ENCODE measurements around the gene ACAP3.

The ACAP3 gene

DNA sequence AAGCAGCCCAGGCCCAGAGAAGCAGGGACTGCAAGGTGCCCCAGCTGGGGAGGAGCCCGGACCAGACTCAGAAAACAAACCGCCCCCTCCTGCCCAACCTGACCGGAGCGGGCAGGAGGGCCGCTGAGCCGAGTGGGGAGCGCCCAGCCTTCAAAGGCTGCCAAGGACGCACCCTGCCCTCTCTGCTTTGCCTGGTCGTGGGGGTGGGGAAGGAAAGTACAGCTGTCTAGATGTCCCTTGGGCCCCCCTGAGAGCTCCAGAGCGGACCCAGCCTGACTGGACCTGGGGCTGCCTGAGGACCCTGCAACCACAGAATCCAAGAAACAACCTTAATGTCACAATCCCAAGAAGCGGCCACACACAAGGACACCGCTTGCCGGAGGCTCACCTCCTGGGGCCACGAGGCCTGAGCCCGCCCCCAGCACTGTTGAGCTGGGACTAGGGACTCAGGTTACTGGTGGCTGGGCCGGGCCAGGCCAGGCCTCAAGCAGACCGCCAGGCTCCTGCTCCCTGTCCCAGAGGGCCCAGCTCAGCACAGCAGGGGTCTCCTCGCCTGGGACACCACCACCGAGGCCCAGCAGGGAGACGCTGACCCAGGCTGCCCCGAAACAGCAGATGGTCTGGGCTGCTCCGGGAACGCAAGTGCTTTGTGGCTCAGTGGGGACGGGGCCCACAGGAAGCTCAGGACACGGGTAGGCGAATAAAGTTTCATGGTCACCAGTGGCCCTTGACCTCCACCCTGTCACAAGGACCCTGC is 40.1 kb upstream of the ACAP3 start:
- H3K4me1 ChIP-seq (ENCODE audit: insufficient read depth, low read length), result no peaks in the 10 kb centered on the region; the same call in 1 of the 2 replicates

DNA sequence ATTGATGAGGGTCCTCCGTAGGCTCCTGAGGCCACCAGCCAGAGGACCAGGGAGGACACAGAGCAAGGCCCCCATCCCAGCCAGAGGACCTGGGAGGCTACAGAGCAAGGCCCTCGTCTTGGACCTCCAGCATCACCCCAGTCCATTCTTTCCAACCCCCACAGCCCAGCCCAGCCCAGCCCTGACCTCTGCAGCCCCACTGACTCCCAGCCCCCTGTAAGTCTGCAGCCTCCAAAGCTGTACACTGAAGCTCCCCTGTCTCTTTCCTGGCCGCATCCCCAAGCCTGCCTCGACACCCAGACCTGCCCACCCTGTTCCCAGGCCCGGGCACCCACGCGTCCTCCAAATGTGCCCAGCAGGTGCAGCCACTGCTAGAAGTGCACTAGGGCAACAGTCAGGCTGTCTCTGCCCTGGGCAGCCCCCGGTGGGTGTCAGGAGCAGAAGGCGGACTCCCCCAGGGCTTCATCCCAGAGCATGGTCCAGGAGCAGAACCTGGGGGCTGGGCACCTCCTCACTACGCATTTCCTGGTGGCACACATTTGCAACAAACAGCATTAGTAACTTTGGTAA is 39.4 kb upstream of the ACAP3 start:
- Histone ChIP-seq H3K36me3 (ENCODE audit: insufficient read depth, low read length) (no peaks in the 10 kb centered on the region), H3K4me1 (ENCODE audit: insufficient read depth, low read length) (no peaks in the 10 kb centered on the region; the same call in 1 of the 2 replicates), H3K9ac (ENCODE audit: low read depth, low read length) (peak overlapping the region; percentile 76; the same call in 1 of the 2 replicates), H3K9me3 (ENCODE audit: control insufficient read depth, insufficient read depth, low read length) (no peaks in the 10 kb centered on the region)

More for the DNA sequence above, 40.1 kb upstream of the ACAP3 start:
- no peaks in the 10 kb centered on the region for H3K9me3 ChIP-seq (ENCODE audit: control insufficient read depth, insufficient read depth, low read length)
- H3K9ac ChIP-seq (ENCODE audit: low read depth, low read length), result peak overlapping the region; percentile 76; the same call in 1 of the 2 replicates
- no peaks in the 10 kb centered on the region for H3K36me3 ChIP-seq (ENCODE audit: insufficient read depth, low read length)

DNA sequence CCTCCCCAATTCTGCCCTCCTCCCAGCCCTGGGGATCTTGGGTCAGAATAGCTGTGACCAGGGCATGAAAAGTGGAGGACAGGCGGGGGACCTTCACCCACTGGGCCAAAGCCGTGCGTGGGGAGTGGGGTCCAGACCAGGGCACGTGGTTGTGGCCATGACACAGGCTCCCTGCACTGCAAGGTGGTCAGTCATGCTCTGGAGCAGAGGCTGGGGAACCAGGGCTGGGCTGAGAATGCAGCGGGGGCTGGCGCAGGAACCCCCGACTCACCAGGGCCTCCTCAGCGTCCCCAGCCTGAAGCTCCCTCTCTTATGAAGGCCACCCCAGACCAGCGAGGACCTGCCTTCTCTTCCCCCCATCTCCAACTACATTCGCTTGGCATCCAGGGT is 38.8 kb upstream of the ACAP3 start:
- H3K9me3 ChIP-seq (ENCODE audit: control insufficient read depth, insufficient read depth, low read length), result no peaks in the 10 kb centered on the region
- H3K9ac ChIP-seq (ENCODE audit: low read depth, low read length), result no peak overlapping the region
- no peaks in the 10 kb centered on the region for H3K4me1 ChIP-seq (ENCODE audit: insufficient read depth, low read length)
- H3K36me3 ChIP-seq (ENCODE audit: insufficient read depth, low read length), result 0 out of 2 replicates have a peak, but pooled peaks cover under 1% of the 10 kb centered on the region

DNA sequence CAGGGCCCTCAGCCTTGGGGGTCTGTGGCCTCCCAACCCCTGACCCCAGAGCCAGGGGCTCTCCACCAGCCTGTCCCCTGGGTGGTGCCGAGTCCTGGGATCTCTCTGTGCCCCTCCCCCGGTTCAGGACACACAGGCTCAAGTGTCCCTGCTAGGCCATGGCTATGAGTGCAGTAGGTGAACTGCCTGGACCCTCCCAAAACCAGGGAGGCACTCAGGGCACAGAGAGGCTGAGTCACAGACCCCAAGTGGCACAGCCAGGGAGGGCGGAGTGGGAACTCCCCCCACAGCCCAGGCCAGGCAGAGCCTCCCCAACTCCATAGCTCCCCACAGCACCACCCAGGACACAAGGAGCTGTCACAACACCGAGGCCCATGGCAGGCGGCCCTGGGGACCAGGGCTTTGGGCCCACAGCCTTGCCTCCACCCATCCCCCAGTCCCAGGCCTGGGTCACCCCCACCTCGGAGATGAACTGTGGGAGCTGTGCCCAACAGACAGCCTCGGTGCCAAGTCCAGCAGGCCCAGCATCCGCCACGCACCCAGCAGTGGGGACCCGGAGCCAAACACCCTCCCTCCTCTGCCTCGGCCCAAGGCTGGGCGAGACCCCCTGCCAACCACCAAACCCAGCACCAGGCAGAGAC is 38.2 kb upstream of the ACAP3 start:
- H3K4me1 ChIP-seq (ENCODE audit: insufficient read depth, low read length), result no peaks in the 10 kb centered on the region
- H3K36me3 ChIP-seq (ENCODE audit: insufficient read depth, low read length), result 0 out of 2 replicates have a peak, but pooled peaks cover 6% of the 10 kb centered on the region
- no peaks in the 10 kb centered on the region for H3K9me3 ChIP-seq (ENCODE audit: control insufficient read depth, insufficient read depth, low read length)
- no peak overlapping the region for H3K9ac ChIP-seq (ENCODE audit: low read depth, low read length)

DNA sequence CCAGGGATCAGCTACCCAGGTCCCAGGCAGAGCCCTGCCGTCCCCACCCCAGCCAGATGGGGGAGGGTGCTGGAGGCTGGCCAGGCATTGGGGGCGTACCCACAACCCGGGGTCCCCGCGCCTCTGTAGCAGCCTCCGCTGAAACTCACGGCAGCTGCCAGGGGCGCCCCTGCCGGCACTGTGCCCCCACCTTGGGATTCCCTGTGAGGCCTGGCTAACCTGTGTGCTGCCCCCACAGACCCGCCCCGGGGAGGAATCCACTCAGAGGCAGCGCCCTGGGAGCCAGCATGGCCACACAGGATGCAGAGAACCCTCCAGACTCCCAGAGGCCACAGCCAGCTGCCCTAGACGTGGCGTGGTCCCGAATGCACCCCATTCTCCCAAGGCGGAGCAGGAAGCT is 37.7 kb upstream of the ACAP3 start:
- Histone ChIP-seq H3K9me3 (ENCODE audit: control insufficient read depth, insufficient read depth, low read length) (no peaks in the 10 kb centered on the region), H3K9ac (ENCODE audit: low read depth, low read length) (no peak overlapping the region), H3K4me1 (ENCODE audit: insufficient read depth, low read length) (no peaks in the 10 kb centered on the region), H3K36me3 (ENCODE audit: insufficient read depth, low read length) (0 out of 2 replicates have a peak, but pooled peaks cover 6% of the 10 kb centered on the region)

DNA sequence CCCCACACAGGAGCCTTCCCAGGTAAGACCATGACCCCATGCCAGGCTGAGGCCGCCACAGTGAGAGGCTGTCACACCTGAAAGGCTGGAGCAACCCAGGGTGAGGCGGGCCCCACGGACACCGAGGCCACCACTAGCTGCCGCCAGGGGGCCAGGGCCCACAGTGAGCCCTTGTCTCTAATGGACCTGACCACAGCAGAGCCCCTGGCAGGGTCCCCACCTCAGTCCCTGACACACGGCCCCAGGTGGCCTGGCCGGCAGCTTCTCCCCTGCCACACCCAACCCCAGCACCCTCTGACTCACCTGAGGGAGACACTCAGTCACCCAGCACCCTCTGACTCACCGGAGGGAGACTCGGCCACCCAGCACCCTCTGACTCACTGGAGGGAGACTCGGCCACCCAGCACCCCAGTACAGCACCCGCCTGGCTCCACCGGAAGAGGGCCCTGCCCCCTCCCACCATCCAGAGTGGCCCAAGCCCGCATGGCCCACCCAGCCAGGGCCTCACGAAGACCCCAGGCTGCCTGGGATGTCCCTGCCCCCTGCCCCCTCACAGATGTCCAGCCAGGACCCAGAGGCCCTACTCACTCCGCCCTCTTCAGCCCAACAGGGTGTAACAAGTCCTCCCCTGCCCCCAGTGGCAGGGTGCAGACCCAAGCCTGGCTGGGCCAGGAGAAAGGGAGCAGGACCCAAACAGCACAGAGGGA is 37.1 kb upstream of the ACAP3 start:
- Histone ChIP-seq H3K9ac (ENCODE audit: low read depth, low read length) (no peak overlapping the region; the same call in 1 of the 2 replicates), H3K36me3 (ENCODE audit: insufficient read depth, low read length) (0 out of 2 replicates have a peak, but pooled peaks cover 6% of the 10 kb centered on the region), H3K4me1 (ENCODE audit: insufficient read depth, low read length) (no peaks in the 10 kb centered on the region), H3K9me3 (ENCODE audit: control insufficient read depth, insufficient read depth, low read length) (no peaks in the 10 kb centered on the region)

DNA sequence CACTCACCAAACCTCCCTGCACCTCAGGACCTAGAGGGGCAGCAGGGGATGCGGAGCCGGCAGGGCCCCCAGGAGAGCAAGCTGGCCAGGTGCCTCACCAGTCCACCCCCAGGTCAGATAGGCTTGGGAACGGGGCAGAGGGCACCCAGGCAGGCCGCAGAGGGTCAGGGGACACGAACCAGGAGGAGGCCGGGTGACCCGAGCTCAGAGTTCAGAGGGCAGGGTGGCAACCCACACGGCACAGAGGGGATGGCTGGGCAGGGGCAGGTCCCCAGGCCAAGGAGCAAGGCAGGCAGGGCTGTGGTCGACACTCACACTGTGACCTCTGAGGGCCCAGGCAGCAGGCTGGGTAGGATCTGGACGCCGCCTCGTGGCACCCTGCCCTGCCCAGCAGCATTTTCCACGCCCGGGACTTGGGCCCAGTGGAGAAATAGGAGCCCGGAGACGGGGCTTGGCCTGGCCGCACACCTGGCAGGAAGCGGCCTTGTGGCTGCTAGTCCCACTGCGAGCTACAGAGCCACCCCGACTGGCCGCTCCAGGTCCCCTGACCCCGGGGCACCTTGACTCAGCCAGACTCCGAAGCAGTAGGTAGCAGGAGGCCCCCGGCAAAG is 36.2 kb upstream of the ACAP3 start:
- H3K4me1 ChIP-seq (ENCODE audit: insufficient read depth, low read length), result no peaks in the 10 kb centered on the region
- no peaks in the 10 kb centered on the region for H3K9me3 ChIP-seq (ENCODE audit: control insufficient read depth, insufficient read depth, low read length)
- H3K36me3 ChIP-seq (ENCODE audit: insufficient read depth, low read length), result 0 out of 2 replicates have a peak, but pooled peaks cover 6% of the 10 kb centered on the region
- no peak overlapping the region for H3K9ac ChIP-seq (ENCODE audit: low read depth, low read length)

DNA sequence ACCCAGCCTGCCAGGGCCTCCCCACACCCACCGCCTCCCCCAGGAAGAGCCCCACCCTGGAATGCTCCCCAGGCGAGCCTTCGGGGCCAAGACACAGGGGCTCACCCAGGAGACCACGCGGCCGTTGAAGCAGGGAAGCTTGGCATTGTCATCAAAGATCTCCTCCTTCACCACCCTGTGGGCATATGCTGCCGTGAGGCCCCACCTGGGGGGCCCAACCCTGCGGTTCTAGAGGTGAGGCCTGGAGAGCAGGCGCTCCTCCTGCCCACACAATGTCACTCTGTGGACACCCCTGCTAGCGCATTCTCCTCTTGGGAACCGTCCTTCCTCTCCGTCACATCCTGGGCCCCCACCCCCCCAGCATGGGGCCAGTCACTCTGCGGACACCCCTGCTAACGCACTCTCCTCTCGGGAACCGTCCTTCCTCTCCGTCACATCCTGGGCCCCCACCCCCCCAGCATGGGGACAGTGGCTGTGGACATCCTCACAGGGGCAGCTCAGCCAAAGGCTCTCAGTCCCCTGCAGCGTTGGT is 34.9 kb upstream of the ACAP3 start:
- no peaks in the 10 kb centered on the region for H3K4me1 ChIP-seq (ENCODE audit: insufficient read depth, low read length)
- no peak overlapping the region for H3K9ac ChIP-seq (ENCODE audit: low read depth, low read length)

DNA sequence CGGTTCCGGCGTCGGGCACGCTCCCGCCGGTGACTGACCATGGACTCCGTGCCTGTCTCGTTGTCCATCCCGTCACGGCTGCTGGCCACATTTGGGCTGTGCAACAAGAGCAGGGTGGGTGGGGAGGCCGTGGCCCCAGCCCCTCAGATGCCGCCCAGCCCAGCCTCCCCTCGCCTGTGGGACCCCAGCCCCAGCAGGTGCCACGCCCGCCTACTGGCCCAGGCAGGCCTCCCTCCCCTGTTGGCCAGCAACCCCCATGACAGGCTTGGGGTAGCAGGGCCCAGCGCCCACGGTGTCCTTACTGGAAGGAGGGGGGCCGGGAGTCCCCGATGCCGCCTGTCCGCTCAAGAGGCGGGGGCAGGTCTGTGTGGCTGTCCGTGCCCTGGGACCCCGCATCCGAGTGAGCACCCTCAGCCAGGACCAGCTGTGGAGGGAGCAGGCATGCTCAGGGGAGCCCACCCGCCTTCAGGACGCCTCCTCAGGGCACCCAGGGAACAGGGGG is 34.4 kb upstream of the ACAP3 start:
- Histone ChIP-seq H3K9me3 (ENCODE audit: control insufficient read depth, insufficient read depth, low read length) (no peaks in the 10 kb centered on the region), H3K36me3 (ENCODE audit: insufficient read depth, low read length) (0 out of 2 replicates have a peak, but pooled peaks cover 6% of the 10 kb centered on the region), H3K9ac (ENCODE audit: low read depth, low read length) (no peak overlapping the region), H3K4me1 (ENCODE audit: insufficient read depth, low read length) (no peaks in the 10 kb centered on the region)

More for the DNA sequence above, 34.9 kb upstream of the ACAP3 start:
- H3K36me3 ChIP-seq (ENCODE audit: insufficient read depth, low read length), result 0 out of 2 replicates have a peak, but pooled peaks cover 6% of the 10 kb centered on the region
- no peaks in the 10 kb centered on the region for H3K9me3 ChIP-seq (ENCODE audit: control insufficient read depth, insufficient read depth, low read length)

DNA sequence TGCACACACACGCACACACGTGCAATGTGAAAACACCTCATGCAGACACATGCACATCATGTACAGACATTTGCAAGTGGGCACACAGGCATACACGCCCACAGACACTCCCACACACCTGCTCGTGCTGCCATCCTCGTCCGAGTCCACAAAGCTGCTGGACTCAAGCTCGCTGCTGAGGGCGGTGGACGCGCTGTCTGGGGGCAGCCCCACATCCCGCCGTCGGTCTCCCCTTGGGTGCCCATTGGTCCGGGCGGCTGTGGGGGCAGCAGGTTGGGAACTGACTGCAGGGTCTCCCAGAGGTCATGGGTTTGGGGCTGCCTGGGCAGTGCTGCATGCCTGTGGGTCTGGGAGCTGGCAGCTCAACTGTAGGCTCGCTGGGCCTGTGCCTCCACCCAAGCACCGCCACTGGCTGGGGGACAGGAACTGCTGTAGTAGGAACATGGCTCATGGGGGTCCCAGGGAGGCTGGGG is 33.9 kb upstream of the ACAP3 start:
- Histone ChIP-seq H3K9ac (ENCODE audit: low read depth, low read length) (no peak overlapping the region), H3K36me3 (ENCODE audit: insufficient read depth, low read length) (0 out of 2 replicates have a peak, but pooled peaks cover 6% of the 10 kb centered on the region), H3K4me1 (ENCODE audit: insufficient read depth, low read length) (no peaks in the 10 kb centered on the region), H3K9me3 (ENCODE audit: control insufficient read depth, insufficient read depth, low read length) (no peaks in the 10 kb centered on the region)

DNA sequence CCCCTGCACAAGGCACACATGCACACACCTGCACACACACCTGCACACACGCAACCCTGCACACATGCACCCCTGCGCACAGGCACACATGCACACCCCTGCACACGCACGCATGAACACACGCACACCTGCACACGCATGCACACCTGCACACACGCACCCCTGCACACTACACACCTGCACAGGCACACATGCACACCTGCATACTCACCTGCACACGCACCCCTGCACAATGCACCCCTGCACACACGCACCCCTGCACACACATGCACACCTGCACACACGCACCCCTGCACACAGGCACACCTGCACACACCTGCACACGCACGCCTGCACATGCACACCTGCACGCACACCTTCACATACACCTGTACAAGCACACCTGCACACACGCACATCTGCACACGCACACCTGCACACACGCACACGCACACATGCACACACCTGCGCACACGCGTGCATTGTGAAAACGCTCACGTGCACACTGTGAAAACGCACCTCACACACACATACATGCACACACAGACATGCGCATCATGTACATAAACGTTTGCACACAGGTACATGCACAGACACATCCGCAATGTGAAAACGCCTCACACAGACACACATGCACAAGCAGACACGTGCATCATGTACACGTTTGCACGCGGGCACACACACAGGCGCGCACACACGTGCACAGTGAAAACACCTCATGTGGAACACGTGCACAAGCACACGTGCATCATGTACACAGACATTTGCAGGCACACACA is 33.2 kb upstream of the ACAP3 start:
- H3K9me3 ChIP-seq (ENCODE audit: control insufficient read depth, insufficient read depth, low read length), result no peaks in the 10 kb centered on the region
- no peaks in the 10 kb centered on the region for H3K4me1 ChIP-seq (ENCODE audit: insufficient read depth, low read length)
- H3K36me3 ChIP-seq (ENCODE audit: insufficient read depth, low read length), result 0 out of 2 replicates have a peak, but pooled peaks cover 6% of the 10 kb centered on the region
- H3K9ac ChIP-seq (ENCODE audit: low read depth, low read length), result no peak overlapping the region

DNA sequence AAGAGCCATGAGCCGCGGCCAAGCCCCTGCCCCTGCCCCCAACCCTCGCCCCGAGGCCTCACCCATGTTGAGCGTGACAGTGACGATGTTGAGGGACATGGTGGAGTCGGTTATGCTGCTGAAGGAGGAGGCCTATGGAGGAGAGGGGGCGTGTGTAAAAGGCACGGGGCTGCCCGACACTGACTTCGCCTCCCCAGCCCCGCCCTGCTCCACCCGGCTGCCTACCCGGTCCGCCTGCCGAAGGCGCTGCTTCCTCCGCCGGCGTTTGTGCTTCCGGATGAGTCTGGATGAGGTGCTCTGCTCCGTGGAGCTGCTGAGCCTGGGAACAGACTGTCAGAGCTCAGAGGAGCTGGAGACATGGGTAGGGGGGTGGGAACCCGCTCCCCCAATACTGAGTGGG is 32.5 kb upstream of the ACAP3 start:
- H3K36me3 ChIP-seq (ENCODE audit: insufficient read depth, low read length), result 0 out of 2 replicates have a peak, but pooled peaks cover 6% of the 10 kb centered on the region
- H3K4me1 ChIP-seq (ENCODE audit: insufficient read depth, low read length), result no peaks in the 10 kb centered on the region
- no peaks in the 10 kb centered on the region for H3K9me3 ChIP-seq (ENCODE audit: control insufficient read depth, insufficient read depth, low read length)
- no peak overlapping the region for H3K9ac ChIP-seq (ENCODE audit: low read depth, low read length)

DNA sequence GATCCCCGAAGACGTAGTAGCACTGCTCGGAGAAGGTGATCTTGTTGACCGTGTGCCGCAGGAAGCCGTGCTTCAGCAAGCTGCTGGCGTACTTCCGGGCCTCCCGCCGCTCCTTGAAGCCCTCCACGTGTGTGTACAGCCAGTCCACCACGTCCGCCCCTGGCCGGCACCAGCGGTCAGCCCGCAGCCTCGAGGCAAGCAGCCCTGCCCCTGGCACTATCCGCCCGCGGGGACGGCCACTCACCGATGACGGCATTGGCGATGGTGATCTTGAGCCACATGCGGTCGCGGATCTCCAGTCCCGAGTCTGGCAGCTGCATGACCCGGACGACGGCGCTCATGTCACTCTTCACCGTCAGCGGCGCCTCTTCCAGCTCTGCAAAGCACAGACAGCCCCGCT is 30.5 kb upstream of the ACAP3 start:
- Histone ChIP-seq H3K9me3 (ENCODE audit: control insufficient read depth, insufficient read depth, low read length) (no peaks in the 10 kb centered on the region), H3K36me3 (ENCODE audit: insufficient read depth, low read length) (0 out of 2 replicates have a peak, but pooled peaks cover 6% of the 10 kb centered on the region), H3K4me1 (ENCODE audit: insufficient read depth, low read length) (no peaks in the 10 kb centered on the region), H3K9ac (ENCODE audit: low read depth, low read length) (no peak overlapping the region)
